Suprapubic skin (tissue), 4 donors: Measurements from ENCODE around the gene RCAN2. TPM values are rescaled to one million over a fixed set of nuclear protein-coding genes. Genes with fewer than 3 reads are reported as not detected.

Source experiments
- DNase-seq, 2 donors: peaks; one replicate each; pipeline ENCODE4 v3.0.0-alpha.2; 2019; ENCODE audit warnings: low spot score in 2 of 2
- H3K27ac ChIP-seq: fragments of 200-600 bp; sonication (generic); one replicate; pipeline ENCODE4 v1.5.1; 2019
- H3K27me3 ChIP-seq: fragments of 200-600 bp; sonication (generic); one replicate; pipeline ENCODE4 v1.5.1; 2019
- H3K36me3 ChIP-seq: fragments of 200-600 bp; sonication (generic); one replicate; pipeline ENCODE4 v1.5.1; 2019
- H3K4me1 ChIP-seq: fragments of 200-600 bp; sonication (generic); one replicate; pipeline ENCODE4 v1.5.1; 2019
- H3K4me3 ChIP-seq: fragments of 200-600 bp; sonication (generic); one replicate; pipeline ENCODE4 v1.5.1; 2019; ENCODE audit warnings: mild to moderate bottlenecking
- H3K9me3 ChIP-seq: fragments of 200-600 bp; sonication (generic); one replicate; pipeline ENCODE4 v1.5.1; 2019
- EP300 ChIP-seq: sonication (generic); formaldehyde crosslinking; IDR thresholded peaks from one replicate; pipeline ENCODE4 v1.6.1; 2017; ENCODE audit warnings: antibody characterized with exemption
- POLR2A ChIP-seq, 2 donors: fragments of 450-650 bp; IDR thresholded peaks; one replicate each; pipeline ENCODE4 v1.6.1; 2017; ENCODE audit warnings: antibody characterized with exemption in 2 of 2, mild to moderate bottlenecking in 2 of 2, moderate library complexity in 2 of 2
- POLR2AphosphoS5 ChIP-seq, 3 donors: sonication (generic); formaldehyde crosslinking; IDR thresholded peaks; one replicate each; pipeline ENCODE4 v1.6.1; 2017; ENCODE audit warnings: antibody characterized with exemption in 3 of 3
- WGBS: methylation state at CpG from one replicate; pipeline ENCODE4 v1.1.5; 2018; 5-methylcytosine and 5-hydroxymethylcytosine counted together
- total RNA-seq, 4 donors: library from RNA; depleted of rRNA; stranded (reverse); fragments of >200 nt; gene quantifications; one replicate each; pipeline ENCODE4 v1.1.0, GENCODE V29; 2016
- TF ChIP-seq, protein P1 (sequence below), 2 donors: fragments of 200-600 bp in 1 of 2; fragments of 450-650 bp in 1 of 2; sonication (generic) in 1 of 2; IDR thresholded peaks; one replicate each; pipeline ENCODE4 v1.5.1; 2016 to 2019; ENCODE audit warnings: antibody characterized with exemption in 2 of 2, mild to moderate bottlenecking in 1 of 2, moderate library complexity in 1 of 2

RCAN2 gene
- total RNA-seq, 4 donors from 2014 or later, result 6.7 to 15.3 (median 13.8) TPM

DNA sequence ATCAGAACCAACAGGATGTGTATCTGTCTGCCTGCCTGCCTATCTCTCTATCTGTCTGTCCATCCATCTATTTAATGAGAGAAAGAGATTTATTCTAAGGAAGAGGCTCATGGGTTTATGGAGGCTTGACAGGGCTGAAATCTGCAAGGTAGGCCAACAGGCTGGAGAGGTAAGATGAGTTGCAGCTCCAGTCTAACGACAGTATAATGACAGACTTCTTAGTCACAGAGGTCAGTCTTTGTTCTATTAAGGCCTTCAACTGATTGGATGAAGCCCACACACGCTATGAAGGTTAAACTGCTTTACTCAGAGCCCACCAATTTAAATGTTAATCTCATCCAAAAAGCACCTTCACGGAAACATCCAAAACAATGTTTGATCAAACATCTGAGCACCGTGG, 220.1 kb downstream of the RCAN2 start:
- Histone ChIP-seq H3K4me1 (no peaks in the 10 kb centered on the region), H3K27ac (no peak overlapping the region), H3K36me3 (no peaks in the 10 kb centered on the region), H3K4me3 (no peak overlapping the region), H3K9me3 (no peaks in the 10 kb centered on the region), H3K27me3 (no peaks in the 10 kb centered on the region)
- DNase-seq, result no peak
- TF ChIP-seq POLR2AphosphoS5 (IDR thresholded peaks at IDR 0.05) (no peak), POLR2A (IDR thresholded peaks at IDR 0.05) (no peak), EP300 (no peak)
- TF ChIP-seq, protein P1, sequence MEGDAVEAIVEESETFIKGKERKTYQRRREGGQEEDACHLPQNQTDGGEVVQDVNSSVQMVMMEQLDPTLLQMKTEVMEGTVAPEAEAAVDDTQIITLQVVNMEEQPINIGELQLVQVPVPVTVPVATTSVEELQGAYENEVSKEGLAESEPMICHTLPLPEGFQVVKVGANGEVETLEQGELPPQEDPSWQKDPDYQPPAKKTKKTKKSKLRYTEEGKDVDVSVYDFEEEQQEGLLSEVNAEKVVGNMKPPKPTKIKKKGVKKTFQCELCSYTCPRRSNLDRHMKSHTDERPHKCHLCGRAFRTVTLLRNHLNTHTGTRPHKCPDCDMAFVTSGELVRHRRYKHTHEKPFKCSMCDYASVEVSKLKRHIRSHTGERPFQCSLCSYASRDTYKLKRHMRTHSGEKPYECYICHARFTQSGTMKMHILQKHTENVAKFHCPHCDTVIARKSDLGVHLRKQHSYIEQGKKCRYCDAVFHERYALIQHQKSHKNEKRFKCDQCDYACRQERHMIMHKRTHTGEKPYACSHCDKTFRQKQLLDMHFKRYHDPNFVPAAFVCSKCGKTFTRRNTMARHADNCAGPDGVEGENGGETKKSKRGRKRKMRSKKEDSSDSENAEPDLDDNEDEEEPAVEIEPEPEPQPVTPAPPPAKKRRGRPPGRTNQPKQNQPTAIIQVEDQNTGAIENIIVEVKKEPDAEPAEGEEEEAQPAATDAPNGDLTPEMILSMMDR (IDR thresholded peaks at IDR 0.05), result no peak
- 89% methylated on average over 4 of the region's 4 CpGs for WGBS

DNA sequence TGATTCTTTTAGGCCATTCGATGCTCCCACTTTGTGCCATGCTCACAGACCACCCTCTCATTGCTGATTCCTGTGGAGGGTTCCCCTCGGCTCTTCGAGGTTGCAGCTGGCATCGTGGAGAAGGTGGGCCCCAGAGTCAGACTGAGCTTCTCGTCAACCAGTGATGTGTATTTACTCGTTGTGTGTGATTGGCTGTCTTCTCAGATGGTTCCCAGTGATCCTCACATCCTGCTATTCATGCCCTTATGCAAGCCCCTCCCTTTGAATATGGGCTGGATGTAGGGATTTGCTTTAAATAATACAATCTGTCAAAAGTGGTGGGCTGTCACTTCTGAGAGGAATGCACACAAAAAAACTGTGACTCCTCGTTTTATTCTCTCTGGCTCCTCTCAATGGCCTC, 220.9 kb downstream of the RCAN2 start:
- H3K4me3 ChIP-seq, result no peak overlapping the region
- no peak overlapping the region for H3K27ac ChIP-seq
- WGBS, result 93% methylated on average over 7 of the region's 7 CpGs
- TF ChIP-seq, protein P1 (IDR thresholded peaks at IDR 0.05), result no peak
- TF ChIP-seq EP300, result no peak
- no peak for TF ChIP-seq POLR2AphosphoS5 (IDR thresholded peaks at IDR 0.05)
- TF ChIP-seq POLR2A (IDR thresholded peaks at IDR 0.05), result no peak
- H3K4me1 ChIP-seq, result no peaks in the 10 kb centered on the region
- H3K36me3 ChIP-seq, result no peaks in the 10 kb centered on the region
- H3K27me3 ChIP-seq, result no peaks in the 10 kb centered on the region
- no peak for DNase-seq
- no peaks in the 10 kb centered on the region for H3K9me3 ChIP-seq

DNA sequence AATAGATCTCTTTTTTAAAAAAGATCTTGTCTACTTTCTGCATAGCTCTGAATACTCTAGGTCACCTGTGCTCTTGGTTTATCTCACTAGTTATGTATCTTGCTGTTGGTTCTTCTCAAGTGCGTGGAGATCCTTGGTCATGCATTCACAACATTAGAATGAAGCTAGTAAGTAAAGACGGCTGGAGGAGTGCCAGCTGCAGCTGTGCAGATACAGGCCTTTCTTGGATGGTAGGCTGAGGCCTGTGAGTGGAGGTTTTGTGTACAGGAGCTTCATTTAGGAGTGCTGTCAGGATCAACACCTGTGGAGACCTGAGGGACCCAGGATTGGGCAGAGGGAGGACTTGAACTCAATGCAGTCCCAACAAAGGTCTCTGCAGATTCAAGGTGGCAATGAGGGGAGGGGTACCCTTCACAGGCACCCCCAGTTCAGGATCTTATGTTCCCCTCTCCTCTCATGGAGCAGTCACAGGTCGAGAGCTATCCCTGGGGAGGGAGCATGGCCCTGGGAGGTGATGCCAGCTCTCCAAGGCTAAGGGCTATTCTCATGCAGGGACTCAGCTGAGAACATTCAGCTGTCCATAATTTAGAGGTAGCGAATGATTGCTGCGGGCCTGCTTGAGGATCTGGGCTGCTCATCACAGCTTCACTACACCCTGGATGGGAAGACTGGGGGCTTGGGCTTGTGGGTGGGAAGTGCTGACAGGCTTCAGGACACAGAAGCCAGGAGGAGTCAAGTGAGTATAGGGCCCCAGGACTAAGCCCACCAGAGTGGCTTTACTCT, 221.6 kb downstream of the RCAN2 start:
- DNase-seq, result no peak
- Histone ChIP-seq H3K4me1 (no peaks in the 10 kb centered on the region), H3K36me3 (no peaks in the 10 kb centered on the region), H3K27me3 (no peaks in the 10 kb centered on the region), H3K4me3 (no peak overlapping the region), H3K9me3 (no peaks in the 10 kb centered on the region), H3K27ac (no peak overlapping the region)
- WGBS, result 74% methylated on average over 4 of the region's 5 CpGs
- TF ChIP-seq, protein P1 (IDR thresholded peaks at IDR 0.05), result no peak
- TF ChIP-seq EP300 (no peak), POLR2A (IDR thresholded peaks at IDR 0.05) (no peak), POLR2AphosphoS5 (IDR thresholded peaks at IDR 0.05) (no peak)

DNA sequence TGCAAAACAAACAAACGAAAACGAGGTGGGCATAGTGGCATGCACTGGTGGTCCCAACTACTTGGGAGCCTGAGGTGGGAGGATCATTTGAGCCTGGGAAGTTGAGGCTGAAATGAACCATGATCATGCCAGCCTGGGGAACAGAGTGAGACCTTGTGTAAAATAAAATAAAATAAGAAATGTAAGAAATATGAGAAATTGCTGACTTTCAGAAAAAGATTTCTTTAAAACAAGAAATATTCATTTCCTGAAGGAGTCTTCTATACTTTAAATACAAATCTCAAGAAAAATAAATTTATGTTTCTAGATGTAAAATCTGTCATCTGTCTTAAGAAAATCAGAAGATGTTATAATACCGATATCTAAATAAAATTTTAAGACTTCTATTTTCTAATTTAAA, 223.7 kb downstream of the RCAN2 start:
- Histone ChIP-seq H3K9me3 (no peaks in the 10 kb centered on the region), H3K36me3 (no peaks in the 10 kb centered on the region), H3K4me3 (no peak overlapping the region), H3K27ac (no peak overlapping the region), H3K4me1 (peaks cover 5% of the 10 kb centered on the region), H3K27me3 (no peaks in the 10 kb centered on the region)
- TF ChIP-seq POLR2A (IDR thresholded peaks at IDR 0.05) (no peak), EP300 (no peak), POLR2AphosphoS5 (IDR thresholded peaks at IDR 0.05) (no peak)
- no peak for DNase-seq
- 83% methylated on average over 3 of the region's 3 CpGs for WGBS

DNA sequence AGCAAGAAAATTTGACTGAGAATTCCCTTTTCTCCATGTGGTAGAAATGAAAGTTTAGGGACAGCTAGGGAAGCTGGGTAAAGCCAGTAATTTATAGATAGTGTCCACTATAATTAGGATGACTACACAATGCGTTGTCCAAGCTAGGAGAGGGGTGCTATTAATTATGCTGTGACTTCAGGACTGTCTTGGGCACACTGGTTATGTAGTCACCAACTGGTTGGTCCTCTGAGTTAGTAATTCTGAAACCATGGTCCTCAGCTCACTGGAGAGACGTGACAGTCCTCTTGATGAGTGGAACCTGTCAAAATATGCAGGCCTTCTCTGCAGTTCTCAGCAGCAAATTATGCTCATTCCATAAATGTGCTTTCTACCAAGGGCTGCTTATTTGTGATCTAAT, 225.9 kb downstream of the RCAN2 start:
- peaks cover 5% of the 10 kb centered on the region for H3K4me1 ChIP-seq
- TF ChIP-seq, protein P1 (IDR thresholded peaks at IDR 0.05), result no peak
- TF ChIP-seq POLR2A (IDR thresholded peaks at IDR 0.05) (no peak), POLR2AphosphoS5 (IDR thresholded peaks at IDR 0.05) (no peak), EP300 (no peak)
- no peak overlapping the region for H3K4me3 ChIP-seq
- H3K27ac ChIP-seq, result no peak overlapping the region
- WGBS, result 81% methylated on average over 2 of the region's 2 CpGs
- no peak for DNase-seq
- H3K36me3 ChIP-seq, result no peaks in the 10 kb centered on the region
- H3K9me3 ChIP-seq, result no peaks in the 10 kb centered on the region
- no peaks in the 10 kb centered on the region for H3K27me3 ChIP-seq
